ENCODE data around the gene RXRA. TPM values are rescaled to one million over a fixed set of nuclear protein-coding genes. Genes with fewer than 3 reads are reported as not detected.

RXRA gene
- total RNA-seq, 2 experiments from 2014 or later = 22.1 to 22.5 TPM

DNA sequence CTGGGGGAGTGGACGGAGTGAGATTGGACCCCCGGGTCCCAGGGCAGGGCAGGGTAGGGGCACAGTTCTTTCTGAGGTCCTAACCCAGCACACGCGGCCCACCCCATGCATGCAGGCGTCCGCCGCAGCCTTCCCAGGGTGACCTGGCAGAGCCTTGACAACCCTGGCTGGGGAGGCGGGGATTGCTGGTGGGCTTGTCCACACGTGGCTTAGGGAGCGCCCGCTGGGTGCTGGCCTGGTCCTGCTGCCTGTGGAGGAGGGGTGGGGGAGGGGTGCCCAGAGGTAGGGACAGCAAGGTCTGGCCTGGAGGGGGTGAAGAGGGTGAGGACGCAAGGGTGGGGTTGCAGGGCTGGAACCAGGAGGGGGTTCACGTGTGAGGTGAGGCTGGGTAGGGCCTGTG lies 6.0 kb downstream of the RXRA start:
- intact Hi-C loops (cut with micrococcal nuclease) = no loop called here
- no peak for DNase-seq
- POLR2A ChIA-PET = no interaction called here
- no peak overlapping the region for H3K4me3 Mint-ChIP-seq
- no peaks in the 10 kb centered on the region for H3K9me3 Mint-ChIP-seq
- no peak overlapping the region for H3K27ac Mint-ChIP-seq
- no peaks in the 10 kb centered on the region for H3K36me3 Mint-ChIP-seq
- CTCF ChIA-PET = no interaction called here
- peaks cover 3% of the 10 kb centered on the region for H3K4me1 Mint-ChIP-seq (ENCODE audit: low read depth)
- H3K27me3 Mint-ChIP-seq = peaks cover 3% of the 10 kb centered on the region

DNA sequence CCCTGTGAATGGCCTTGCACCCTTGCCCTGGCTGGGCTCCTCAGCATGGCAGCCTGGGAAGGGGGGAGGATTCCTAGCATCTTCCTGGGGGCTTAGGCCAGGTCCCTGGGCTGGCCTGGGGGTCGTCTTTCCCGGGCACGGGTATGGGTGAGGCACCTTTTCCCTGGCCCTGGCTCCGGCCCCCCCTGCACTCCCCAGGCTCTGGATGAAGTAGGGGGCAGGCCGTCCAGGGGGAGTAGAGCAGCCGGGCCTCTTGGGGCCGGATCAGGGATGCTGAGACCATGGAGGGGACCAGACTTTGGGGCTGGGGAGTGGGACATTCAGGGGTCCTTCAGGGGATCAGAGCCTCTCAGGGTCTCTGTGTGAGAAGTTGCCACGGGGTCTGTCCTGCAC lies 6.6 kb downstream of the RXRA start:
- Mint-ChIP-seq H3K36me3 (no peaks in the 10 kb centered on the region), H3K4me1 (ENCODE audit: low read depth) (no peaks in the 10 kb centered on the region), H3K9me3 (no peaks in the 10 kb centered on the region), H3K27me3 (no peaks in the 10 kb centered on the region), H3K4me3 (no peak overlapping the region), H3K27ac (no peak overlapping the region)
- intact Hi-C loops (cut with micrococcal nuclease) = no loop called here
- ChIA-PET POLR2A (no interaction called here), CTCF (no interaction called here)
- DNase-seq = no peak

DNA sequence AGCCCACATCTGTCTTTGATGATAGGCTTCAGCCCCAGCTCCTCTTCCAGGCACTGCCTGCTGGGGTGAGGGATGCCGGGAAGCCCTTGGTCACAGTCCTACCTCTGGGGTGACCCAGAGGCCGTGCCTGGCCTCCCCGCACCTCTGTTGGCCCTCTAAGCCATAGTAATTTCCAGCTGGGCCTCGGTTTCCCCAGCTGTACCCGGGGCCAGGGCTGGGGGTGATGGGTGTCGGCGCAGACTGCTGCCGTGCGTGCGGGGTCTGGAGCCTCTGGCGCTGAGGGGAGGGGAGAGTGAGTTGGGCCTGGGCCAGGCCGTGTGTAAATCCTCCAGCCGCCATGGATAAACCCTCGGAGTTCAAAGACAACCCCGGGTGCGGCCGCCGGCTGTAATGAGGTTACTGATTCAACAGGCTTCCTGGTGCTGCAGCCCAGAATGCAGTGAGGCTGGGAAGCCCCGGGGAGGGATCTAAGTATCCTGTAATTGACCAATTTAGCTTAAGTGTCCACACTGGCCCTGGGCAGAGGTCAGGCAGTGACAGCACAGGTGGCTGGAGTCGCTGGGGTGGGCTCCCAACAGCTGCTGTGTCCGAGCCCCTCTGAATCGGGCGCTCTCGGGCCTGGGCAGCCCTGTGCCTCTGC lies 7.1 kb downstream of the RXRA start:
- POLR2A ChIA-PET = no interaction called here
- no peaks in the 10 kb centered on the region for H3K9me3 Mint-ChIP-seq
- CTCF ChIA-PET = no interaction called here
- intact Hi-C loops (cut with micrococcal nuclease) = no loop called here
- H3K27ac Mint-ChIP-seq = no peak overlapping the region
- no peaks in the 10 kb centered on the region for H3K4me1 Mint-ChIP-seq (ENCODE audit: low read depth)
- no peak overlapping the region for H3K4me3 Mint-ChIP-seq
- H3K27me3 Mint-ChIP-seq = no peaks in the 10 kb centered on the region
- H3K36me3 Mint-ChIP-seq = no peaks in the 10 kb centered on the region
- no peak for DNase-seq

DNA sequence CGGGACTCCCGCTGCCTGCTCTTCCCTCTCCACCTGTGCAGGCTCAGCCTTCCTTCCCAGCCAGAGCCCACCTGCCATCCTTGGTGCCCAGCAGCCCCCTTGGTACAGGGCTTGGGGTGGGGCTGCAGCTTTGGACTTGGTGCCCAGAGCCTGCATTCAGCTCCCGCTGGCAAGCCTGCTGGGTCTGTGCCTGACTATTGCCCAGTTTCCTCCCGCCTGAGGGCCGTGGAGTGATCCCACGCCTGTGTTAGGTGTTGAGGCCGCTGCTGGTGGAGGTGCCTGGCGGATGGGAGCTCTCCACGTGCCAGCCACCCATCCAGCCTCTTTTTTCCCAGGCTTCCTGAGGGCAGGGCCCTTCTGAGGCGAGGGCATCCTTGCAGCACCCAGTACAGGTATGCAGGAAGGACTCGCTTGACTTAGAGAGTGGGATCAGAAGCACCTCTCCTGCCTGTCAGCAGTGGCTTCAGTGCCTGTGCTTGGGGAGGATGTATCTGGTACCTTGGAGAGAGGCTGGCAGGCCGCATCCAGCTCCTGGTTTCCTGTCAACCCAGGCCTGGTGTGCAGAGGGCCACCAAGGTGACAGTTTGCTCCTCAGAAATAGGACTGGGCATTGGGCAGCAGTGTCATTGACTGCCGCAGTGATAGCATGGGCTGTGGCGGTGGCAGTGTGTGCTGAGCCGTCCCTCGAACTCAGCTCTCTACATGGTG lies 7.8 kb downstream of the RXRA start:
- CTCF ChIA-PET = no interaction called here
- H3K36me3 Mint-ChIP-seq = no peaks in the 10 kb centered on the region
- no peaks in the 10 kb centered on the region for H3K9me3 Mint-ChIP-seq
- no peaks in the 10 kb centered on the region for H3K4me1 Mint-ChIP-seq (ENCODE audit: low read depth)
- H3K4me3 Mint-ChIP-seq = no peak overlapping the region
- DNase-seq = no peak
- H3K27me3 Mint-ChIP-seq = no peaks in the 10 kb centered on the region
- no peak overlapping the region for H3K27ac Mint-ChIP-seq
- intact Hi-C loops (cut with micrococcal nuclease) = no loop called here
- POLR2A ChIA-PET = no interaction called here

GRCh38 chr9:134335061-134335460 lies 8.8 kb downstream of the RXRA start:
- no peak for DNase-seq
- ChIA-PET POLR2A (no interaction called here), CTCF (no interaction called here)
- no peak overlapping the region for H3K4me3 Mint-ChIP-seq
- no peaks in the 10 kb centered on the region for H3K36me3 Mint-ChIP-seq
- H3K4me1 Mint-ChIP-seq (ENCODE audit: low read depth) = no peaks in the 10 kb centered on the region
- no peaks in the 10 kb centered on the region for H3K9me3 Mint-ChIP-seq
- intact Hi-C loops (cut with micrococcal nuclease) = no loop called here
- no peak overlapping the region for H3K27ac Mint-ChIP-seq
- no peaks in the 10 kb centered on the region for H3K27me3 Mint-ChIP-seq

- no peak for DNase-seq
- Mint-ChIP-seq H3K36me3 (no peaks in the 10 kb centered on the region), H3K4me1 (ENCODE audit: low read depth) (no peaks in the 10 kb centered on the region), H3K27me3 (no peaks in the 10 kb centered on the region), H3K4me3 (no peak overlapping the region), H3K9me3 (no peaks in the 10 kb centered on the region), H3K27ac (no peak overlapping the region)
- ChIA-PET CTCF (no interaction called here), POLR2A (no interaction called here)
- intact Hi-C loops (cut with micrococcal nuclease) = no loop called here
Measured at GRCh38 chr9:134335486-134336220, 9.4 kb downstream of the RXRA start.

DNA sequence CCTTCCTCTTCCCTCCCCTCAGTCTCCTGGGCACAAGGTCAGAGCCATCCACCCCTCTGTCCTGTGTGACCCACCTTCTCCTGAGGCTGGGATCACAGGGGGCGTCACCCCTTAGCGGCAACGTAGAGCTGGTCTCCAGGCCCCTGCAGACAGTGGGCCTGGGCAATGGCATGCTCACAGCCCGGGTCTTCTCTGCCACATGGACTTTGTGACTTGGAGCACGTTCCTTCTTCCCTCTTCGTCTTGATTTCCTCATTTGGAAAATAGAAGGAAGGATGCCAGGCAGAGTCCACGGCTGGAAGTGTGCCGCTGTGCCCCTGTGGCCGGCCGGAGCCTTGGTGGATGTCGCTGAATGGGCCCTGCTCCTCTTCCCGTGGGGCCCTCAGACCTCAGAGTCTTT lies 10.0 kb downstream of the RXRA start:
- intact Hi-C loops (cut with micrococcal nuclease) = no loop called here
- H3K36me3 Mint-ChIP-seq = no peaks in the 10 kb centered on the region
- no peak for DNase-seq
- no peak overlapping the region for H3K4me3 Mint-ChIP-seq
- H3K27ac Mint-ChIP-seq = no peak overlapping the region
- H3K9me3 Mint-ChIP-seq = no peaks in the 10 kb centered on the region
- CTCF ChIA-PET = interaction anchor here (1.0 kb wide), 1 partner anchor 166 kb away, joined by 4 read pairs; no protein-coding TSS in a partner anchor
- POLR2A ChIA-PET = no interaction called here
- no peaks in the 10 kb centered on the region for H3K27me3 Mint-ChIP-seq
- no peaks in the 10 kb centered on the region for H3K4me1 Mint-ChIP-seq (ENCODE audit: low read depth)

- H3K27ac Mint-ChIP-seq = no peak overlapping the region
- DNase-seq = no peak
- intact Hi-C loops (cut with micrococcal nuclease) = no loop called here
- no peaks in the 10 kb centered on the region for H3K36me3 Mint-ChIP-seq
- H3K4me1 Mint-ChIP-seq (ENCODE audit: low read depth) = no peaks in the 10 kb centered on the region
- ChIA-PET POLR2A (no interaction called here), CTCF (interaction anchor here (1.0 kb wide), 1 partner anchor 166 kb away, joined by 4 read pairs; no protein-coding TSS in a partner anchor)
- no peaks in the 10 kb centered on the region for H3K27me3 Mint-ChIP-seq
- H3K4me3 Mint-ChIP-seq = no peak overlapping the region
- H3K9me3 Mint-ChIP-seq = no peaks in the 10 kb centered on the region
Measured at GRCh38 chr9:134336924-134337323, 10.7 kb downstream of the RXRA start.

- Mint-ChIP-seq H3K4me1 (ENCODE audit: low read depth) (no peaks in the 10 kb centered on the region), H3K27ac (no peak overlapping the region), H3K9me3 (no peaks in the 10 kb centered on the region), H3K4me3 (no peak overlapping the region), H3K36me3 (no peaks in the 10 kb centered on the region), H3K27me3 (no peaks in the 10 kb centered on the region)
- ChIA-PET POLR2A (no interaction called here), CTCF (interaction anchor here (1.0 kb wide), 1 partner anchor 167 kb away, joined by 4 read pairs; no protein-coding TSS in a partner anchor)
- DNase-seq = no peak
- intact Hi-C loops (cut with micrococcal nuclease) = no loop called here
Measured at GRCh38 chr9:134337469-134337868, 11.2 kb downstream of the RXRA start.

GRCh38 chr9:134338394-134339182 lies 12.3 kb downstream of the RXRA start:
- Mint-ChIP-seq H3K36me3 (no peaks in the 10 kb centered on the region), H3K27me3 (no peaks in the 10 kb centered on the region), H3K27ac (no peak overlapping the region), H3K4me3 (no peak overlapping the region), H3K9me3 (no peaks in the 10 kb centered on the region), H3K4me1 (ENCODE audit: low read depth) (no peaks in the 10 kb centered on the region)
- ChIA-PET POLR2A (no interaction called here), CTCF (no interaction called here)
- DNase-seq = no peak
- intact Hi-C loops (cut with micrococcal nuclease) = no loop called here

DNA sequence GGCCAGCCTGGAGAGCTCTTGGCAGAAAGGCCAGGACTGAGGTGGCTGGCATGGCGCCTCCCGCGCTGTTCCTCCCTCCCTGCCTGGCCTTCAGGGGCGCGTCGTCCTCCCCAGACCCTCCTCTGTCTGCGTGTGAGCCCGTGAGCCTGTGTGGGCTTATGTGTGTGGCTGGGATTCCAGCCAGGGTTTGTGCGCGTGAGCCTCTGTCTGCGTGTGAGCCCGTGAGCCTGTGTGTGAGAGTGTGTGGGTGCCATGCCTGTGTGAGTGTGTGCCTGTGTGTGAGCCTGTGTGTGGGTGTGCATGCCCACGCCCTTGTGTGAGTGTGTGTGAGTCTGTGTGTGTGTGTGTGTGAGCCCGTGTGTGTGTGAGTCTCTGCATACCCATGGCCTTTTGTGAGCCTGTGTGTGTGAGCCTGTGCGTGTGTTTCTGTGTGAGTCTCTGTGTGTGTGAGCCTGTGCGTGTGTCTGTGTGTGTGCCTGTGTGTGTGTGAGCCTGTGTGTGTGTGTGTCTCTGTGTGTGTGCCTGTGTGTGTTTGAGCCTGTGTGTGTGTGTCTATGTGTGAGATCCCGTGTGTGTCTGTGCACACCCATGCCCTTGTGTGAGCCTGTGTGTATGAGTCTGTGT lies 13.0 kb downstream of the RXRA start:
- H3K27me3 Mint-ChIP-seq = no peaks in the 10 kb centered on the region
- no peak for DNase-seq
- no peaks in the 10 kb centered on the region for H3K9me3 Mint-ChIP-seq
- no peaks in the 10 kb centered on the region for H3K4me1 Mint-ChIP-seq (ENCODE audit: low read depth)
- H3K4me3 Mint-ChIP-seq = no peak overlapping the region
- intact Hi-C loops (cut with micrococcal nuclease) = no loop called here
- ChIA-PET CTCF (no interaction called here), POLR2A (no interaction called here)
- H3K36me3 Mint-ChIP-seq = no peaks in the 10 kb centered on the region
- no peak overlapping the region for H3K27ac Mint-ChIP-seq

Data from activated CD4-positive, alpha-beta memory T cell treated with anti-CD3 and anti-CD28 coated beads for 36 hours (primary cell).